Ovary (tissue), 9 donors: ENCODE results near the gene EIF2S1. TPM values are rescaled to one million over a fixed set of nuclear protein-coding genes. Genes with fewer than 3 reads are reported as not detected.
"Not testable (repeated sequence)": the region's sequence is repeated elsewhere in the genome, so short reads cannot be mapped to it uniquely, and the experiment has no call there.

Experiments used
- DNase-seq, 5 donors: peaks; one replicate each; pipeline ENCODE4 v3.0.0-alpha.2; 2019 to 2020
- H3K27ac ChIP-seq, 2 donors: fragments of 200-600 bp; one replicate each; pipeline versions ENCODE4 v1.5.1 to v1.8.0; 2019 to 2022
- H3K27me3 ChIP-seq: fragments of 200-600 bp; one replicate; pipeline ENCODE4 v1.8.0; 2022
- H3K36me3 ChIP-seq: fragments of 200-600 bp; sonication (generic); one replicate; pipeline ENCODE4 v1.5.1; 2019
- H3K4me1 ChIP-seq: one replicate; pipeline ENCODE4 v1.8.1; 2013; ENCODE audit warnings: mild to moderate bottlenecking, moderate library complexity; ENCODE audit not compliant: insufficient read depth
- H3K4me3 ChIP-seq: fragments of 200-600 bp; sonication (generic); one replicate; pipeline ENCODE4 v1.5.1; 2017
- H3K9me3 ChIP-seq, 2 donors: fragments of 200-600 bp in 1 of 2; sonication (generic) in 1 of 2; one replicate each; pipeline versions ENCODE4 v1.5.1 to v1.8.1; 2013 to 2019; ENCODE audit warnings: mild to moderate bottlenecking in 1 of 2, moderate library complexity in 1 of 2
- EP300 ChIP-seq: sonication (generic); formaldehyde crosslinking; IDR thresholded peaks from one replicate; pipeline ENCODE4 v1.6.1; 2017; ENCODE audit warnings: antibody characterized with exemption
- POLR2A ChIP-seq: fragments of 450-650 bp; IDR thresholded peaks from one replicate; pipeline ENCODE4 v1.6.1; 2017; ENCODE audit warnings: antibody characterized with exemption, mild to moderate bottlenecking, moderate library complexity
- WGBS, 3 donors: extraction: QIAGEN DNeasy Blood & Tissue Kit in 1 of 3; methylation state at CpG; one replicate each; pipeline versions ENCODE4 v1.1.5 to v1.1.7; 2013 to 2017; 5-methylcytosine and 5-hydroxymethylcytosine counted together
- intact Hi-C, 4 donors: fragments of 100-400 bp; cut with DNase I; formaldehyde crosslinking; loops; one replicate each; pipeline versions ENCODE4 v1.11.0 to v1.15.1; 2022 to 2023
- polyA plus RNA-seq, 2 donors: library from polyadenylated mRNA; stranded (reverse); fragments of 200-250 nt in 1 of 2; fragments of 350-450 nt in 1 of 2; fragmentation: Illumina TruSeq in 1 of 2; extraction: RNeasy Lipid Tissue Mini Kit (QIAGEN cat#74804) in 1 of 2; gene quantifications; one replicate each; pipeline ENCODE4 v1.2.3, GENCODE V29; 2013 to 2014
- total RNA-seq, 7 donors: library from RNA; depleted of rRNA in 2 of 7; stranded (reverse); fragments of >200 nt in 2 of 7; fragmentation: NEBNext Ultra II Directional in 3 of 7; extraction: Animal tissue kit (Norgen Biotek cat#: 25700) in 3 of 7; gene quantifications; one replicate each; pipeline versions ENCODE4 v1.1.0 to v1.2.4, GENCODE V29; 2016 to 2023
- TF ChIP-seq, protein P1 (sequence below), 3 donors: fragments of 450-650 bp in 2 of 3; fragments of 200-600 bp in 1 of 3; IDR thresholded peaks; one replicate each; pipeline versions ENCODE4 v1.5.1 to v1.8.0; 2016 to 2022; ENCODE audit warnings: antibody characterized with exemption in 3 of 3, mild to moderate bottlenecking in 1 of 3
- donor health status: DM: no; HTN: no; CAD: no; lungs with moderate emphysema.
- donor health status: DM: no; HTN: no; CAD: no.
- donor health status: Bipolar disorder and iron deficiency.
- donor health status: DM: yes; HTN: yes; CAD: no.
- donor health status: DM: no; HTN: no; CAD: no.
- donor health status: DM: yes; HTN: yes; CAD: no.

Gene EIF2S1
- total and polyA plus RNA-seq, 9 donors = 28.0 to 102 (median 49.1) TPM

DNA sequence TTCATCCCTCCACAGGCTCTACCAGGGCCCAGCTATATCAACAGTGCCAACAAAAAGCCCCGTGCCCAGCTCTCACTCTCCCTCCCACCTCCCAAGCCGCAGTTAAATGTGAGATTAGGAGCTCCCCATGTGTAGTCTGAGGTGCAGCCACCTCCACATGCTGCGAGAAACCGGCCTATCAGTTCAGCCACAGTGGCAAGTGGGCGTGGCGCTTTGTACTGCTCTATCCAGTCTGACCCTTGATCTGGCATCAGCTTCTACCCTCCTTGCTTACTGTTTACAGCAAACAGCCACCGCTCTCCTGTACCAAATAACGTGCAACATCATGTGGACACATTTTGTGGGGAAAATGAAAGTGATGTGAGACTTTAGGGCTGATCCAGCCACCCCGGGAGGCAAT lies 50.2 kb downstream of the EIF2S1 start:
- H3K9me3 ChIP-seq = no peaks in the 10 kb centered on the region
- no peak overlapping the region for H3K27ac ChIP-seq
- no peak for DNase-seq
- peaks cover 3% of the 10 kb centered on the region for H3K4me1 ChIP-seq
- TF ChIP-seq EP300 = no peak
- TF ChIP-seq, protein P1, sequence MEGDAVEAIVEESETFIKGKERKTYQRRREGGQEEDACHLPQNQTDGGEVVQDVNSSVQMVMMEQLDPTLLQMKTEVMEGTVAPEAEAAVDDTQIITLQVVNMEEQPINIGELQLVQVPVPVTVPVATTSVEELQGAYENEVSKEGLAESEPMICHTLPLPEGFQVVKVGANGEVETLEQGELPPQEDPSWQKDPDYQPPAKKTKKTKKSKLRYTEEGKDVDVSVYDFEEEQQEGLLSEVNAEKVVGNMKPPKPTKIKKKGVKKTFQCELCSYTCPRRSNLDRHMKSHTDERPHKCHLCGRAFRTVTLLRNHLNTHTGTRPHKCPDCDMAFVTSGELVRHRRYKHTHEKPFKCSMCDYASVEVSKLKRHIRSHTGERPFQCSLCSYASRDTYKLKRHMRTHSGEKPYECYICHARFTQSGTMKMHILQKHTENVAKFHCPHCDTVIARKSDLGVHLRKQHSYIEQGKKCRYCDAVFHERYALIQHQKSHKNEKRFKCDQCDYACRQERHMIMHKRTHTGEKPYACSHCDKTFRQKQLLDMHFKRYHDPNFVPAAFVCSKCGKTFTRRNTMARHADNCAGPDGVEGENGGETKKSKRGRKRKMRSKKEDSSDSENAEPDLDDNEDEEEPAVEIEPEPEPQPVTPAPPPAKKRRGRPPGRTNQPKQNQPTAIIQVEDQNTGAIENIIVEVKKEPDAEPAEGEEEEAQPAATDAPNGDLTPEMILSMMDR (IDR thresholded peaks at IDR 0.05) = no peak
- TF ChIP-seq POLR2A = no peak
- no peaks in the 10 kb centered on the region for H3K27me3 ChIP-seq
- H3K36me3 ChIP-seq = no peaks in the 10 kb centered on the region
- 90 to 93% (median 91%) methylated on average over 9 of the region's 9 CpGs for WGBS, 3 donors
- H3K4me3 ChIP-seq = no peak overlapping the region
- intact Hi-C loops = no loop called here

DNA sequence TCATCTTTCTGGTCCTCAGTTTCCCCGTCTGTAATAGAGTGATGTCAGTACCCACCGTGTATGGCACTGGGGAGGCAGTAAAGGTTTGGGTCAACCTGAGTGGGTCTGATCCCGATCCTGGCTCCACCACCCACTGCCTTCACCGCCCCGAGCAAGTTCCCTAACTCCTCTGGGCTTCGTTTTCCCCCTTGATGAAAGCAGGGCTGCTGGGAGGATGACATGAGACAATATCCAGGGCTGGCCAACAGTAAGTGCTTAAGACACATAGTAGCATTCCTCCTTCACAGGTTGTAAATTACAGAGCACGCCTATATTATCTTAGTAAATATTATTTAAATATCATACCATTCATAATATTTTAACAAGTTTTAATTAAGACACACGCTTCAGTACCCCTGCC lies 51.2 kb downstream of the EIF2S1 start:
- peaks cover 3% of the 10 kb centered on the region for H3K4me1 ChIP-seq
- peak overlapping the region; percentile 9 for H3K4me3 ChIP-seq
- H3K27me3 ChIP-seq = no peaks in the 10 kb centered on the region
- DNase-seq = no peak
- no peaks in the 10 kb centered on the region for H3K9me3 ChIP-seq
- TF ChIP-seq POLR2A (no peak), EP300 (no peak)
- TF ChIP-seq, protein P1 (IDR thresholded peaks at IDR 0.05) = no peak
- intact Hi-C loops = no loop called here
- no peak overlapping the region for H3K27ac ChIP-seq
- WGBS, 3 donors = 33 to 39% (median 35%) methylated on average over 8 of the region's 8 CpGs
- H3K36me3 ChIP-seq = no peaks in the 10 kb centered on the region

DNA sequence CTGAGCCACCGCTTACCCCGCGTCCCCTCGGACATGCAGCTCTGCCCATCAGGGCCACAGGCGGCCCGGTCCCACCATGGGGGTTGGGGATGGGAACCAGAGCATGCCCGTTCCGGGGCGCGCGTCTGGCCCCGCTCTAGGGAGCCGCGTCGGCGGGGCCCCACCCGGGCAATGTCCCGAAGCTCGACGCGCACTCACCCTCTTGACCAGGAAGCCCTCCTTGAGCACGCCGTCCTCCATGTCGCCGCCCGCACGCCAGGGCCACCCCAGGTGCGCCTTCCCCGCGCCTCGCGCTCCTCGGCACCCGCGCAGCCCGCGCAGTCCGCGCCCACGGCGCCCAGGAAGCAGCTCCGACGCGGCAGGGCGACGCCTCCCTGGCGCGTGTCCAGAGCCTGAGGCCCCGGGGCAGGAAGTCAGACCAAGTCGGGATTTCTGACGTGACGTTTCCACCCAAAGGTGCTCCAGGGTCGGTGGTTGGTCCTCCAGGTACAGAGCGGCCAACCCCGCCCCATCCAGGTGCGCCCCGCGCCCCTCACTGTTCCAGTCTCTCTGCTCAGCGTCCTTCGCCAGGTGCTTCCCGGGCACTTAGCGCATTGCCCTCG lies 51.8 kb downstream of the EIF2S1 start, which contains the start of gene PLEK2:
TSS of gene PLEK2 (minus strand) at position 346 of the 602 bp plus-strand sequence. CDS start at position 240, 106 bp downstream.
- Histone ChIP-seq H3K4me3 (peak within 1 kb of the TSS; percentile 9), H3K36me3 (no peaks in the 10 kb centered on the region), H3K27me3 (no peaks in the 10 kb centered on the region), H3K9me3 (no peaks in the 10 kb centered on the region), H3K27ac (no peak within 1 kb of the TSS), H3K4me1 (peaks cover 3% of the 10 kb centered on the region)
- no peak for TF ChIP-seq EP300
- TF ChIP-seq, protein P1 (IDR thresholded peaks at IDR 0.05) = no peak
- no peak for TF ChIP-seq POLR2A
- 2 to 5% (median 3%) methylated on average over 56 to 63 of the region's 63 CpGs for WGBS, 3 donors
- peak in 2 of 5 donors; percentile 27 to 46 for DNase-seq
- intact Hi-C loops = no loop called here

DNA sequence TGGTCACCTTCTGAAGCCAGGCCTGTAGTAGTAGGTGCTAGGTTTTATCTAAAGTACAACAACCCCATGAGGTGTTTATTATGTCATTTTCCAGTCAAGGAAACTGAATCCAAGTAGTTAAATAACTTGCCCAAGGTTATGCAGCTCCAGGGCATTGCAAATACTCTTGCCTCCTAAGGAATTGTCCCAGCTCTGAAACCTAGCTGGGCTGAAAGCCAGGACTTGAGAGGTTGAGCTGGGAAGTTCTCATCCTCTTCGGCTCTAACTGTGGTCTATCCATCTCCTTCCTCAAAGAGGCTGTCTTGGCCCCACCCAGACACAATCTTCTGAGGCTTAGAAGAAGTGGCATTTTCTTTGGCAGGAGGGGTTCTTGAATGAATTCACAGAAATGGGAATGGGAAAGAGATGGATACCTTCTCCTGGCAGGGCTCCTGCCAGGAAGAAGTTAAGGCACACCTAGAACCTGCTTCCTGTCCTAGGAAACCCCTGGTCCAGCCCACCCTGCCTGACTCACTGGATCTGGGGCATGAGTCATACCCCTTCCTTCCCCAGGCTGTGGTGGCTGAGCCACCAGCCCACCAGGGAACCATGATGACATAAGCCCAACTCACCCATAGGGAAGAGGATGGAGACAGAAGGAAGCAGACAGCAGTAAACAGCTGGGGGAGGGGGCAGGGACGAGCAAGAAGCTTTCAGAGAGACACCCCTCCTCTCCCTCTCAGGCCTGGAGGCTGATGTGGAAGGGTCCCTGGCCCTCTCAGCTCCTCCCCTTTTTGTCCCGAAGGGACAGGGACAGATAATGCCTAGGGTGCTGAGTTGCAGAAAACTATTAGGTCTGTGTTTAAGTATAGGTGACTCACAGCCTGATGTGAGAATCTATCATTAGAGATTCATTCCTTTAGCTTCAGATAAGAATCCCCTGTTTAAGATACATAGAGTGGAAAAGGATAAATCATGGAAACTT lies 54.0 kb downstream of the EIF2S1 start:
- WGBS, 3 donors = 44 to 47% (median 45%) methylated on average over 3 of the region's 3 CpGs
- no peak overlapping the region for H3K4me3 ChIP-seq
- intact Hi-C loops = no loop called here
- H3K9me3 ChIP-seq = no peaks in the 10 kb centered on the region
- peaks cover 3% of the 10 kb centered on the region for H3K4me1 ChIP-seq
- H3K27ac ChIP-seq = no peak overlapping the region
- no peak for DNase-seq
- no peaks in the 10 kb centered on the region for H3K27me3 ChIP-seq
- no peaks in the 10 kb centered on the region for H3K36me3 ChIP-seq
- no peak for TF ChIP-seq EP300
- TF ChIP-seq, protein P1 (IDR thresholded peaks at IDR 0.05) = no peak
- TF ChIP-seq POLR2A = no peak

DNA sequence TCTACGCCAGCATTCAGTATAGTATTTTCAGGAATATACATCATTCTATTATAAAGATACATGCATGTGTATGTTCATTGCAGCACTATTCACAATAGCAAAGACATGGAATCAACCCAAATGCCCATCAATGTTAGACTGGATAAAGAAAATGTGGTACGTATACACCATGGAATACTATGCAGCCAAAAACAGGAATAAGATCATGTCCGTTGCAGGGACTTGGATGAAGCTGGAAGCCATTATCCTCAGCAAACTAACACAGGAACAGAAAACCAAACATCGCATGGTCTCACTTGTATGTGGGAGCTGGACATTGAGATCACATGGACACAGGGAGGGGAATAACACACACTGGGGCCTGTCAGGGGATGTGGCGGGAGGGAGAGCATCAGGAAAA lies 55.5 kb downstream of the EIF2S1 start:
- H3K27me3 ChIP-seq, intact Hi-C loops, H3K4me1 ChIP-seq, H3K9me3 ChIP-seq, H3K4me3 ChIP-seq, DNase-seq, H3K27ac ChIP-seq, H3K36me3 ChIP-seq: not testable (repeated sequence)
- 71 to 78% (median 75%) methylated on average over 5 of the region's 5 CpGs for WGBS, 3 donors
